GM18526 (cell line): ENCODE measurements around the gene VPS26B.

Source experiments
- POLR2A ChIP-seq: IDR thresholded peaks from 3 replicates; pipeline ENCODE4 v1.6.1; 2011; ENCODE audit not compliant: insufficient read length; ENCODE audit errors: extremely low read depth

Gene VPS26B

GRCh38 chr11:134248910-134249480, 24.5 kb downstream of the VPS26B start:
- no peak for TF ChIP-seq POLR2A

- TF ChIP-seq POLR2A: no peak
Measured at GRCh38 chr11:134250246-134250645, 25.8 kb downstream of the VPS26B start.

- no peak for TF ChIP-seq POLR2A
Measured at GRCh38 chr11:134250675-134251074, 26.2 kb downstream of the VPS26B start.

GRCh38 chr11:134252346-134253187, 28.1 kb downstream of the VPS26B start:
- TF ChIP-seq POLR2A: no peak

GRCh38 chr11:134253188-134253993, 28.9 kb downstream of the VPS26B start, which contains the start of the genes ACAD8 and THYN1:
Gene ACAD8, plus strand, starts transcription at chr11:134253568. Its CDS starts 33 bp downstream, at chr11:134253601.
Gene THYN1, minus strand, starts transcription at chr11:134253352. Its CDS starts 470 bp downstream, at chr11:134252882.
- TF ChIP-seq POLR2A: peak; percentile 79

- TF ChIP-seq POLR2A: no peak
Measured at GRCh38 chr11:134254433-134255183, 30.1 kb downstream of the VPS26B start.

GRCh38 chr11:134257101-134257500, 32.6 kb downstream of the VPS26B start:
- no peak for TF ChIP-seq POLR2A

GRCh38 chr11:134258577-134258976, 34.1 kb downstream of the VPS26B start:
- no peak for TF ChIP-seq POLR2A

GRCh38 chr11:134260503-134260902, 36.0 kb downstream of the VPS26B start:
- no peak for TF ChIP-seq POLR2A

GRCh38 chr11:134260983-134261382, 36.5 kb downstream of the VPS26B start:
- TF ChIP-seq POLR2A: no peak

- TF ChIP-seq POLR2A: no peak
Measured at GRCh38 chr11:134261626-134262488, 37.4 kb downstream of the VPS26B start.

GRCh38 chr11:134264966-134265764, 40.7 kb downstream of the VPS26B start:
- TF ChIP-seq POLR2A: no peak

- TF ChIP-seq POLR2A: no peak
Measured at GRCh38 chr11:134266440-134266839, 42.0 kb downstream of the VPS26B start.
